Liver (tissue), 9 donors: ENCODE results near the gene DCXR. TPM values are rescaled to one million over a fixed set of nuclear protein-coding genes. Genes with fewer than 3 reads are reported as not detected.

Experiments used
- DNase-seq: peaks from one replicate; pipeline ENCODE4 v3.0.0-alpha.2; 2017; ENCODE audit warnings: low spot score
- H3K27ac ChIP-seq, 2 donors: one replicate each; pipeline ENCODE4 v1.7.0; 2013; ENCODE audit warnings: inconsistent platforms in 2 of 2, low read length in 2 of 2, control low read depth in 1 of 2, low read depth in 1 of 2, mild to moderate bottlenecking in 1 of 2
- H3K27me3 ChIP-seq, 4 donors: one replicate each; pipeline versions ENCODE4 v1.6.1 to v1.7.0; 2013; ENCODE audit warnings: low read length in 3 of 4, inconsistent platforms in 1 of 4, mild to moderate bottlenecking in 1 of 4, moderate library complexity in 1 of 4; ENCODE audit not compliant: control insufficient read depth in 4 of 4, insufficient read depth in 4 of 4
- H3K36me3 ChIP-seq, 4 donors: one replicate each; pipeline versions ENCODE4 v1.6.1 to v1.7.0; 2013; ENCODE audit warnings: low read length in 3 of 4, mild to moderate bottlenecking in 3 of 4, low read depth in 1 of 4, moderate library complexity in 1 of 4; ENCODE audit not compliant: control insufficient read depth in 4 of 4, insufficient read depth in 3 of 4
- H3K4me1 ChIP-seq, 4 donors: one replicate each; pipeline versions ENCODE4 v1.6.1 to v1.7.0; 2013; ENCODE audit warnings: low read length in 3 of 4, mild to moderate bottlenecking in 3 of 4, moderate library complexity in 1 of 4; ENCODE audit not compliant: control insufficient read depth in 4 of 4, insufficient read depth in 4 of 4
- H3K4me3 ChIP-seq, 3 donors: one replicate each; pipeline versions ENCODE4 v1.6.1 to v1.7.0; 2013; ENCODE audit warnings: low read length in 3 of 3, control low read depth in 1 of 3, low read depth in 1 of 3, mild to moderate bottlenecking in 1 of 3
- H3K9ac ChIP-seq, 2 donors: one replicate each; pipeline ENCODE4 v1.7.0; 2013; ENCODE audit warnings: low read length in 2 of 2, mild to moderate bottlenecking in 2 of 2, moderate library complexity in 2 of 2, control low read depth in 1 of 2, low read depth in 1 of 2
- H3K9me3 ChIP-seq, 4 donors: one replicate each; pipeline versions ENCODE4 v1.6.1 to v1.7.0; 2013; ENCODE audit warnings: low read length in 3 of 4; ENCODE audit not compliant: control insufficient read depth in 4 of 4
- ATF3 ChIP-seq: IDR thresholded peaks from 2 replicates; pipeline ENCODE4 v1.6.1; 2016; ENCODE audit warnings: antibody characterized with exemption
- CTCF ChIP-seq: fragments of 150-350 bp; IDR thresholded peaks from 2 replicates; pipeline ENCODE4 v1.5.1; 2017; ENCODE audit warnings: improper control_type of control experiment, low read depth, low read length; ENCODE audit not compliant: missing input control
- EGR1 ChIP-seq, 2 donors: IDR thresholded peaks; 2 replicates each; pipeline ENCODE4 v1.6.1; 2016 to 2018; ENCODE audit warnings: antibody characterized with exemption in 2 of 2, low read depth in 2 of 2
- FOXA1 ChIP-seq: IDR thresholded peaks from 2 replicates; pipeline ENCODE4 v1.6.1; 2016; ENCODE audit warnings: antibody characterized with exemption
- FOXA2 ChIP-seq: IDR thresholded peaks from 2 replicates; pipeline ENCODE4 v1.6.1; 2016; ENCODE audit warnings: antibody characterized with exemption
- GABPA ChIP-seq, 2 donors: IDR thresholded peaks in 1 of 2; conservative IDR thresholded peaks in 1 of 2; 2 replicates each; pipeline ENCODE4 v1.6.1; 2016; ENCODE audit warnings: antibody characterized with exemption in 2 of 2, mild to moderate bottlenecking in 1 of 2, moderate library complexity in 1 of 2
- JUND ChIP-seq, 2 donors: IDR thresholded peaks; 2 replicates each; pipeline ENCODE4 v1.6.1; 2016; ENCODE audit warnings: antibody characterized with exemption in 2 of 2
- MAX ChIP-seq: IDR thresholded peaks from 2 replicates; pipeline ENCODE4 v1.6.1; 2016; ENCODE audit warnings: antibody characterized with exemption
- NR2F2 ChIP-seq: IDR thresholded peaks from 2 replicates; pipeline ENCODE4 v1.6.1; 2016; ENCODE audit warnings: antibody characterized with exemption
- RAD21 ChIP-seq, 2 donors: IDR thresholded peaks; 2 replicates each; pipeline ENCODE4 v1.6.1; 2016; ENCODE audit warnings: antibody characterized with exemption in 2 of 2, mild to moderate bottlenecking in 2 of 2
- RXRA ChIP-seq, 2 donors: IDR thresholded peaks; 2 replicates each; pipeline ENCODE4 v1.6.1; 2017 to 2018; ENCODE audit warnings: antibody characterized with exemption in 2 of 2, mild to moderate bottlenecking in 1 of 2
- SP1 ChIP-seq: IDR thresholded peaks from 2 replicates; pipeline ENCODE4 v1.6.1; 2018; ENCODE audit warnings: antibody characterized with exemption, mild to moderate bottlenecking
- TAF1 ChIP-seq: conservative IDR thresholded peaks from 2 replicates; pipeline ENCODE4 v1.6.1; 2016; ENCODE audit warnings: antibody characterized with exemption, mild to moderate bottlenecking
- ZBTB33 ChIP-seq: IDR thresholded peaks from 2 replicates; pipeline ENCODE4 v1.6.1; 2016; ENCODE audit warnings: antibody characterized with exemption
- WGBS: extraction: QIAGEN DNeasy Blood & Tissue Kit; methylation state at CpG from one replicate; pipeline ENCODE4 v1.1.7; 2013; 5-methylcytosine and 5-hydroxymethylcytosine counted together
- polyA plus RNA-seq, 2 donors: library from polyadenylated mRNA; stranded (reverse) in 1 of 2; unstranded in 1 of 2; fragments of 200-250 nt in 1 of 2; fragments of >200 nt in 1 of 2; fragmentation: Nextera tagmentation in 1 of 2; extraction: Ambion mirVana in 1 of 2; gene quantifications; one replicate each; pipeline versions ENCODE4 v1.2.1 to v1.2.3, GENCODE V29; 2013 to 2015
- total RNA-seq, 2 donors: library from RNA; depleted of rRNA; stranded (reverse); fragments of >200 nt; gene quantifications; one replicate each; pipeline ENCODE4 v1.2.3, GENCODE V29; 2014
- donor health status: healthy.
- donor health status: healthy.
- donor health status: healthy.
- donor health status: healthy.
- donor health status: healthy.

Gene DCXR
- total and polyA plus RNA-seq, 4 donors, result 58.6 to 1,190 (median 585) TPM

GRCh38 chr17:82080789-82081464 is 43.4 kb upstream of the DCXR start:
- 92% methylated on average over 44 of the region's 44 CpGs for WGBS
- Histone ChIP-seq H3K4me1 (peaks cover 0 to 11% (median 3%) of the 10 kb centered on the region in 4 donors), H3K27ac (no peak overlapping the region), H3K4me3 (no peak overlapping the region), H3K9ac (no peak overlapping the region), H3K36me3 (peaks cover 29 to 59% (median 50%) of the 10 kb centered on the region in 4 donors), H3K9me3 (no peaks in the 10 kb centered on the region), H3K27me3 (no peaks in the 10 kb centered on the region)
- TF ChIP-seq RXRA (IDR thresholded peaks at IDR 0.05) (no peak), NR2F2 (no peak), GABPA (IDR thresholded peaks at IDR 0.05 in 1 of 2, conservative IDR thresholded peaks at IDR 0.05 in 1 of 2) (no peak), SP1 (no peak), TAF1 (no peak), MAX (no peak), JUND (IDR thresholded peaks at IDR 0.05) (no peak), EGR1 (IDR thresholded peaks at IDR 0.05; ENCODE audit: low read depth in 2 of 2) (no peak), ATF3 (no peak), FOXA1 (no peak)
- DNase-seq, result no peak

DNA sequence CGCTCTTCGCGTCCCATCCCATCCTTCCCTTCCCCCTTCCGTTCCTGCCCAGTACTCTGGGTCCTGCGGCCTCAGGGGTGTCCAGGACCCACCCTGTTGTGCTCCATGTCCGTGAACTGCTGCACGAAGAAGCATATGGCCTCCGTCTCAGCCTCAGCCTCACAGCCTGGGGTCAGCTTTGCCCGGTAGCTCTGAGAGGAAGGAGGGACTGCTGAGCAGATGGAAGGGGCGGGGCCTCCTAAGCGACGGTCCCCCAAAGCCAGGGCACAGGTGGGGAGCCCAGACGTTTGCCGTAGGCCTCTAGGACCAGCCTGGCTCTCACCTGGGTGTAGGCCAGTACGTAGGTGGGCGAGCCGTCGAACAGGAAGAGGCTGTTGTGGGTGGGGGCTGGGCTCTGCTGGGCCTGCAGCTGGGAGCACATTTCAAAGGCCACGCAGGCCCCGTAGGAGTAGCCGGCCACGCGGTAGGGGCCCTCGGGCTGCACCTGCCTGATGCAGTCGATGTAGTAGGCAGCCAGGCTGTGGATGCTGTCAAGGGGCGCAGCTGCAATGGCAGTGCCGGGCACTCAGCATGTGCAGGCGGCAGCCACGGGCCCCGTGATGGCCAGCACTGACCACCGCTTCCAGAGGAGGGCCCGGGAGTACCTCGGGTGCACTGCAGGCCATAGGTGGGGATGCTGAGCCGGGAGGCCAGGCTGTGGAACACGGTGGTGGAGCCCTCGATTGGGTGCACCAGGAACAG is 42.7 kb upstream of the DCXR start:
- Histone ChIP-seq H3K9me3 (no peaks in the 10 kb centered on the region), H3K27ac (no peak overlapping the region), H3K9ac (no peak overlapping the region), H3K4me1 (peaks cover 0 to 11% (median 3%) of the 10 kb centered on the region in 4 donors), H3K4me3 (no peak overlapping the region), H3K36me3 (peaks cover 24 to 51% (median 47%) of the 10 kb centered on the region in 4 donors), H3K27me3 (no peaks in the 10 kb centered on the region)
- TF ChIP-seq JUND (IDR thresholded peaks at IDR 0.05) (no peak), MAX (no peak), SP1 (no peak), ZBTB33 (no peak), GABPA (IDR thresholded peaks at IDR 0.05 in 1 of 2, conservative IDR thresholded peaks at IDR 0.05 in 1 of 2) (no peak), RAD21 (IDR thresholded peaks at IDR 0.05) (no peak), CTCF (no peak), TAF1 (no peak), FOXA2 (no peak)
- no peak for DNase-seq
- WGBS, result 91% methylated on average over 36 of the region's 36 CpGs
